Spleen (tissue), 11 donors: ENCODE data around the gene SEMA3A. TPM values are rescaled to one million over a fixed set of nuclear protein-coding genes. Genes with fewer than 3 reads are reported as not detected.

Source experiments
- DNase-seq: peaks from one replicate; pipeline ENCODE4 v3.0.0-alpha.2; 2020
- H3K27ac ChIP-seq, 8 donors: fragments of 200-600 bp; sonication (generic) in 7 of 8; 1 replicate in 4 of 8; 2 replicates in 4 of 8; pipeline versions ENCODE4 v1.5.0 to v1.8.0; 2016 to 2021; ENCODE audit warnings: inconsistent platforms in 4 of 8, mild to moderate bottlenecking in 4 of 8, moderate library complexity in 1 of 8
- H3K27me3 ChIP-seq, 7 donors: fragments of 200-600 bp; sonication (generic) in 6 of 7; replicated peaks in 1 of 7; 1 replicate in 4 of 7; 2 replicates in 3 of 7; pipeline versions ENCODE4 v1.5.0 to v1.8.0; 2016 to 2021; ENCODE audit warnings: inconsistent platforms in 3 of 7, mild to moderate bottlenecking in 1 of 7
- H3K36me3 ChIP-seq, 6 donors: fragments of 200-600 bp; sonication (generic) in 5 of 6; 1 replicate in 4 of 6; 2 replicates in 2 of 6; pipeline versions ENCODE4 v1.5.0 to v1.8.0; 2016 to 2021; ENCODE audit warnings: inconsistent platforms in 2 of 6
- H3K4me1 ChIP-seq, 6 donors: fragments of 200-600 bp; sonication (generic) in 5 of 6; 1 replicate in 3 of 6; 2 replicates in 3 of 6; pipeline versions ENCODE4 v1.5.0 to v1.8.0; 2016 to 2021; ENCODE audit warnings: inconsistent platforms in 3 of 6
- H3K4me3 ChIP-seq, 8 donors: fragments of 200-600 bp; sonication (generic) in 7 of 8; 1 replicate in 4 of 8; 2 replicates in 4 of 8; pipeline versions ENCODE4 v1.5.0 to v1.8.0; 2016 to 2021; ENCODE audit warnings: inconsistent platforms in 4 of 8, mild to moderate bottlenecking in 4 of 8, moderate library complexity in 2 of 8
- H3K9me3 ChIP-seq, 8 donors: fragments of 200-600 bp; sonication (generic) in 7 of 8; 1 replicate in 4 of 8; 2 replicates in 4 of 8; pipeline versions ENCODE4 v1.5.0 to v1.8.0; 2016 to 2021; ENCODE audit warnings: inconsistent platforms in 4 of 8
- CTCF ChIP-seq, 11 experiments: fragments of 200-600 bp in 7 of 11; fragments of 450-650 bp in 4 of 11; sonication (generic) in 4 of 11; IDR thresholded peaks in 8 of 11; conservative IDR thresholded peaks in 3 of 11; 1 replicate in 7 of 11; 2 replicates in 4 of 11; pipeline versions ENCODE4 v1.4.0 to v1.8.0; 2016 to 2021; ENCODE audit warnings: antibody characterized with exemption in 11 of 11, inconsistent platforms in 4 of 11, mild to moderate bottlenecking in 1 of 11
- POLR2A ChIP-seq, 3 donors: fragments of 450-650 bp; IDR thresholded peaks; one replicate each; pipeline ENCODE4 v1.5.1; 2017; ENCODE audit warnings: antibody characterized with exemption in 3 of 3, mild to moderate bottlenecking in 1 of 3
- POLR2AphosphoS5 ChIP-seq, 3 donors: sonication (generic); formaldehyde crosslinking; IDR thresholded peaks; one replicate each; pipeline ENCODE4 v1.5.1; 2017; ENCODE audit warnings: antibody characterized with exemption in 3 of 3
- WGBS, 5 donors: extraction: QIAGEN DNeasy Blood & Tissue Kit in 3 of 5; methylation state at CpG; one replicate each; pipeline versions ENCODE4 v1.1.5 to v1.1.7; 2013 to 2018; 5-methylcytosine and 5-hydroxymethylcytosine counted together
- intact Hi-C: fragments of 100-400 bp; cut with DNase I; formaldehyde crosslinking; loops from one replicate; pipeline ENCODE4 v1.15.0; 2023; ENCODE audit warnings: low total_unique reads
- polyA plus RNA-seq, 3 donors: library from polyadenylated mRNA; stranded (reverse); fragments of 200-250 nt; gene quantifications; one replicate each; pipeline ENCODE4 v1.2.1, GENCODE V29; 2013
- total RNA-seq, 7 donors: library from RNA; depleted of rRNA in 3 of 7; stranded (reverse); fragments of >200 nt in 3 of 7; fragmentation: NEBNext Ultra II Directional in 4 of 7; extraction: Animal tissue kit (Norgen Biotek cat#: 25700) in 4 of 7; gene quantifications; one replicate each; pipeline versions ENCODE4 v1.1.0 to v1.2.1, GENCODE V29; 2016 to 2021
- donor health status: healthy with polysubstance abuse.
- donor health status: DM: no; HTN: no; CAD: no; lungs with moderate emphysema.
- donor health status: DM: no; HTN: no; CAD: no.
- donor health status: Bipolar disorder and iron deficiency.
- donor health status: healthy.
- donor health status: DM: no; HTN: no; CAD: no.
- donor health status: DM: yes; HTN: yes; CAD: no.

SEMA3A gene
- total and polyA plus RNA-seq, 10 donors, result 1.1 to 48.5 (median 15.3) TPM

GRCh38 chr7:84190016-84190705 lies 4.4 kb downstream of the SEMA3A start:
- DNase-seq, result no peak
- H3K9me3 ChIP-seq, result no peaks in the 10 kb centered on the region
- TF ChIP-seq POLR2A (IDR thresholded peaks at IDR 0.05), result no peak
- TF ChIP-seq CTCF (IDR thresholded peaks at IDR 0.05 in 8 of 11, conservative IDR thresholded peaks at IDR 0.05 in 3 of 11), result no peak
- no peak for TF ChIP-seq POLR2AphosphoS5 (IDR thresholded peaks at IDR 0.05)
- WGBS, 5 donors, result 84 to 93% (median 88%) methylated on average over 1 of the region's 1 CpG
- H3K4me1 ChIP-seq, result peaks cover 0 to 6% (median 1%) of the 10 kb centered on the region in 6 donors
- no peaks in the 10 kb centered on the region for H3K27me3 ChIP-seq
- peak overlapping the region in 1 of 8 donors; percentile 12 for H3K27ac ChIP-seq
- intact Hi-C loops, result no loop called here
- H3K36me3 ChIP-seq, result no peaks in the 10 kb centered on the region
- H3K4me3 ChIP-seq, result peak overlapping the region in 1 of 8 donors; percentile 21

- no peaks in the 10 kb centered on the region for H3K36me3 ChIP-seq
- peaks cover 0 to 3% (median 0%) of the 10 kb centered on the region in 6 donors for H3K4me1 ChIP-seq
- no peak for DNase-seq
- peak in 7 of 11 experiments; percentile 10 to 35 (median 23) for TF ChIP-seq CTCF (IDR thresholded peaks at IDR 0.05 in 8 of 11, conservative IDR thresholded peaks at IDR 0.05 in 3 of 11)
- TF ChIP-seq POLR2A (IDR thresholded peaks at IDR 0.05), result no peak
- H3K27ac ChIP-seq, result no peak overlapping the region
- no peak overlapping the region for H3K4me3 ChIP-seq
- no peaks in the 10 kb centered on the region for H3K9me3 ChIP-seq
- no peaks in the 10 kb centered on the region for H3K27me3 ChIP-seq
- intact Hi-C loops, result no loop called here
Measured at GRCh38 chr7:84188786-84189405, 5.7 kb downstream of the SEMA3A start.

- WGBS, 5 donors, result 80 to 95% (median 92%) methylated on average over 2 of the region's 2 CpGs
- intact Hi-C loops, result no loop called here
- no peak for DNase-seq
Measured at GRCh38 chr7:84187813-84188510, 6.6 kb downstream of the SEMA3A start.

More at GRCh38 chr7:84187813-84188510, 6.6 kb downstream of the SEMA3A start:
- no peak for TF ChIP-seq POLR2A (IDR thresholded peaks at IDR 0.05)
- TF ChIP-seq POLR2AphosphoS5 (IDR thresholded peaks at IDR 0.05), result no peak
- TF ChIP-seq CTCF (IDR thresholded peaks at IDR 0.05 in 8 of 11, conservative IDR thresholded peaks at IDR 0.05 in 3 of 11), result no peak
- no peaks in the 10 kb centered on the region for H3K27me3 ChIP-seq
- H3K9me3 ChIP-seq, result no peaks in the 10 kb centered on the region
- H3K36me3 ChIP-seq, result no peaks in the 10 kb centered on the region
- no peak overlapping the region for H3K4me3 ChIP-seq
- peaks cover 0 to 3% (median 0%) of the 10 kb centered on the region in 6 donors for H3K4me1 ChIP-seq
- no peak overlapping the region for H3K27ac ChIP-seq
